Measurements from ENCODE around the gene ZBTB1.
A peak's percentile ranks its signal among the peaks of the same experiment; 100 is the strongest.

The ZBTB1 gene

DNA sequence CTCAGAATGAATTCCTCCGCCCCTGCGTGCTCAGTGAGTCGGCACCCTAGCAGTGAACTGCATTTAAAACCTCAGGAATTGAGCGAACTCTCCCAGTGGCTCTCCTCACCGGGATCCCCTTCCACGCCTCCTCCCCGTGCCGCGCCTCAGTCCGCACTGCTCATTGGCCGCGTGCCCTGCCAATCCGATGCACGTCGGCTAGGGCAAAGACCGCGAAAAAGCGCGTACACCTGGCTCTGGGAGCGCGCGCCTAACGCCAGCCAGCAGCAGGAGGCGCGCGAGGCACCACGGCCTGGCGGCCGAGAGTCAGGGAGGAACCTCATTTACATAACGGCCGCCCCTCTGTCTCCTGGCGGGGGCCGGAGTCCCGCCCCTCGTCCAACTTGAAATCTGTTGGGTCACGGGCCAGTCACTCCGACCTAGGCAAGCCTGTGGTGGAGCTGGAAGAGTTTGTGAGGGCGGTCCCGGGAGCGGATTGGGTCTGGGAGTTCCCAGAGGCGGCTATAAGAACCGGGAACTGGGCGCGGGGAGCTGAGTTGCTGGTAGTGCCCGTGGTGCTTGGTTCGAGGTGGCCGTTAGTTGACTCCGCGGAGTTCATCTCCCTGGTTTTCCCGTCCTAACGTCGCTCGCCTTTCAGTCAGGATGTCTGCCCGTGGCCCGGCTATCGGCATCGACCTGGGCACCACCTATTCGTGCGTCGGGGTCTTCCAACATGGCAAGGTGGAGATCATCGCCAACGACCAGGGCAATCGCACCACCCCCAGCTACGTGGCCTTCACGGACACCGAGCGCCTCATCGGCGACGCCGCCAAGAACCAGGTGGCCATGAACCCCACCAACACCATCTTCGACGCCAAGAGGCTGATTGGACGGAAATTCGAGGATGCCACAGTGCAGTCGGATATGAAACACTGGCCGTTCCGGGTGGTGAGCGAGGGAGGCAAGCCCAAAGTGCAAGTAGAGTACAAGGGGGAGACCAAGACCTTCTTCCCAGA lies 35.9 kb downstream of the ZBTB1 start, which contains the start of gene HSPA2:
Gene HSPA2, plus strand, starts transcription at position 534 of the 995 bp plus-strand sequence. Its CDS starts 109 bp downstream, at position 643.
- Histone ChIP-seq H3K27ac (ENCODE audit: low read length) (peak within 1 kb of the TSS; percentile 86), H3K9ac (ENCODE audit: low read length) (peak within 1 kb of the TSS; percentile 88), H3K27me3 (ENCODE audit: control insufficient read depth, insufficient read depth, low read length) (no peaks in the 10 kb centered on the region), H3K9me3 (ENCODE audit: control insufficient read depth, low read depth, low read length) (peaks cover 3% of the 10 kb centered on the region), H3K4me3 (ENCODE audit: low read length) (peak within 1 kb of the TSS; percentile 76), H3K36me3 (ENCODE audit: control insufficient read depth, low read depth, low read length) (no peaks in the 10 kb centered on the region), H3K4me1 (ENCODE audit: control insufficient read depth, low read depth, low read length) (peaks cover 15% of the 10 kb centered on the region)

DNA sequence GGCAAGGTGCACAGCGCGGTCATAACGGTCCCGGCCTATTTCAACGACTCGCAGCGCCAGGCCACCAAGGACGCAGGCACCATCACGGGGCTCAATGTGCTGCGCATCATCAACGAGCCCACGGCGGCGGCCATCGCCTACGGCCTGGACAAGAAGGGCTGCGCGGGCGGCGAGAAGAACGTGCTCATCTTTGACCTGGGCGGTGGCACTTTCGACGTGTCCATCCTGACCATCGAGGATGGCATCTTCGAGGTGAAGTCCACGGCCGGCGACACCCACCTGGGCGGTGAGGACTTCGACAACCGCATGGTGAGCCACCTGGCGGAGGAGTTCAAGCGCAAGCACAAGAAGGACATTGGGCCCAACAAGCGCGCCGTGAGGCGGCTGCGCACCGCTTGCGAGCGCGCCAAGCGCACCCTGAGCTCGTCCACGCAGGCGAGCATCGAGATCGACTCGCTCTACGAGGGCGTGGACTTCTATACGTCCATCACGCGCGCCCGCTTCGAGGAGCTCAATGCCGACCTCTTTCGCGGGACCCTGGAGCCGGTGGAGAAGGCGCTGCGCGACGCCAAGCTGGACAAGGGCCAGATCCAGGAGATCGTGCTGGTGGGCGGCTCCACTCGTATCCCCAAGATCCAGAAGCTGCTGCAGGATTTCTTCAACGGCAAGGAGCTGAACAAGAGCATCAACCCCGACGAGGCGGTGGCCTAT lies 36.8 kb downstream of the ZBTB1 start:
- Histone ChIP-seq H3K27ac (ENCODE audit: low read length) (no peak overlapping the region), H3K9me3 (ENCODE audit: control insufficient read depth, low read depth, low read length) (peaks cover 3% of the 10 kb centered on the region), H3K4me1 (ENCODE audit: control insufficient read depth, low read depth, low read length) (peaks cover 19% of the 10 kb centered on the region), H3K4me3 (ENCODE audit: low read length) (no peak overlapping the region), H3K36me3 (ENCODE audit: control insufficient read depth, low read depth, low read length) (no peaks in the 10 kb centered on the region), H3K27me3 (ENCODE audit: control insufficient read depth, insufficient read depth, low read length) (no peaks in the 10 kb centered on the region), H3K9ac (ENCODE audit: low read length) (no peak overlapping the region)

DNA sequence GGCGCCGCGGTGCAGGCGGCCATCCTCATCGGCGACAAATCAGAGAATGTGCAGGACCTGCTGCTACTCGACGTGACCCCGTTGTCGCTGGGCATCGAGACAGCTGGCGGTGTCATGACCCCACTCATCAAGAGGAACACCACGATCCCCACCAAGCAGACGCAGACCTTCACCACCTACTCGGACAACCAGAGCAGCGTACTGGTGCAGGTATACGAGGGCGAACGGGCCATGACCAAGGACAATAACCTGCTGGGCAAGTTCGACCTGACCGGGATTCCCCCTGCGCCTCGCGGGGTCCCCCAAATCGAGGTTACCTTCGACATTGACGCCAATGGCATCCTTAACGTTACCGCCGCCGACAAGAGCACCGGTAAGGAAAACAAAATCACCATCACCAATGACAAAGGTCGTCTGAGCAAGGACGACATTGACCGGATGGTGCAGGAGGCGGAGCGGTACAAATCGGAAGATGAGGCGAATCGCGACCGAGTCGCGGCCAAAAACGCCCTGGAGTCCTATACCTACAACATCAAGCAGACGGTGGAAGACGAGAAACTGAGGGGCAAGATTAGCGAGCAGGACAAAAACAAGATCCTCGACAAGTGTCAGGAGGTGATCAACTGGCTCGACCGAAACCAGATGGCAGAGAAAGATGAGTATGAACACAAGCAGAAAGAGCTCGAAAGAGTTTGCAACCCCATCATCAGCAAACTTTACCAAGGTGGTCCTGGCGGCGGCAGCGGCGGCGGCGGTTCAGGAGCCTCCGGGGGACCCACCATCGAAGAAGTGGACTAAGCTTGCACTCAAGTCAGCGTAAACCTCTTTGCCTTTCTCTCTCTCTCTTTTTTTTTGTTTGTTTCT lies 37.6 kb downstream of the ZBTB1 start:
- peaks cover 3% of the 10 kb centered on the region for H3K9me3 ChIP-seq (ENCODE audit: control insufficient read depth, low read depth, low read length)
- H3K4me3 ChIP-seq (ENCODE audit: low read length), result no peak overlapping the region
- no peak overlapping the region for H3K9ac ChIP-seq (ENCODE audit: low read length)
- H3K27ac ChIP-seq (ENCODE audit: low read length), result no peak overlapping the region
- peaks cover 19% of the 10 kb centered on the region for H3K4me1 ChIP-seq (ENCODE audit: control insufficient read depth, low read depth, low read length)
- H3K36me3 ChIP-seq (ENCODE audit: control insufficient read depth, low read depth, low read length), result no peaks in the 10 kb centered on the region
- no peaks in the 10 kb centered on the region for H3K27me3 ChIP-seq (ENCODE audit: control insufficient read depth, insufficient read depth, low read length)

DNA sequence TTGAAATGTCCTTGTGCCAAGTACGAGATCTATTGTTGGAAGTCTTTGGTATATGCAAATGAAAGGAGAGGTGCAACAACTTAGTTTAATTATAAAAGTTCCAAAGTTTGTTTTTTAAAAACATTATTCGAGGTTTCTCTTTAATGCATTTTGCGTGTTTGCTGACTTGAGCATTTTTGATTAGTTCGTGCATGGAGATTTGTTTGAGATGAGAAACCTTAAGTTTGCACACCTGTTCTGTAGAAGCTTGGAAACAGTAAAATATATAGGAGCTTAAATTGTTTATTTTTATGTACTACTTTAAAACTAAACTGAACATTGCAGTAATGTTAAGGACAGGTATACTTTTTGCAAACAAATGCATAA lies 38.2 kb downstream of the ZBTB1 start:
- peak overlapping the region; percentile 25 for H3K4me3 ChIP-seq (ENCODE audit: low read length)
- H3K27me3 ChIP-seq (ENCODE audit: control insufficient read depth, insufficient read depth, low read length), result no peaks in the 10 kb centered on the region
- H3K9ac ChIP-seq (ENCODE audit: low read length), result no peak overlapping the region
- H3K9me3 ChIP-seq (ENCODE audit: control insufficient read depth, low read depth, low read length), result peaks cover 3% of the 10 kb centered on the region
- no peaks in the 10 kb centered on the region for H3K36me3 ChIP-seq (ENCODE audit: control insufficient read depth, low read depth, low read length)
- H3K27ac ChIP-seq (ENCODE audit: low read length), result no peak overlapping the region
- H3K4me1 ChIP-seq (ENCODE audit: control insufficient read depth, low read depth, low read length), result peaks cover 19% of the 10 kb centered on the region

DNA sequence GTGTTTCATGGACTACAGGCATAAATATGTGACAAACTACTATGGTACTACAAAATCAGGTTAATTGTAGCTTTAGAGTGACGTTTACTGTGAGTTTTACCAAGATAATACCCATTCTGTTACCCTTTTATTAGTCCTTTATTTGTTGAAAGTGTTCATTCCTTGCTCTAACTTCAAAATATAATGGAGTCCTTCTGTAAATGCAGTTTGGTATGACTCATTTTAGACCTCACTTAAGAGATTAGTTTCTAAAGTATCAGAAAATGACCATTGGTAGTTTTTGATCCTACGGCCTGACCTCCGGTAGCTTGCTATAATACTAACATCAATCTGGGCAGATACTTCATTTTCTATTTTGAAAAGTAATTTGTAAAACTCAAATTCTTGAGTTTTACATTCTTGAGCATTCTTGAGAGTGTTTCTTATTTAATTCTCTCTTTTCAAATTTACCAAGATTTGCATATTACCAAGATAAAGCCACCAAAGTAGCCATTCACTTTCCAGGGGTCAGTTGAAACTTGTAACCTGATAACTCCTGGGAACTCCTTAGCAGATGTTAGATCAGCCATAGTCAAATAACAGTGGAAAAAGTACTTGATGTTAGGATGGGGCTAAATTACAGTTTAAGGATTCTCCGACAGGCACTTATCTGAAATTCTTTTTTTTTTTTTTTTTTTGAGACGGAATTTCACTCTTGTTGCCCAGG lies 40.2 kb downstream of the ZBTB1 start:
- Histone ChIP-seq H3K4me1 (ENCODE audit: control insufficient read depth, low read depth, low read length) (peaks cover 21% of the 10 kb centered on the region), H3K9me3 (ENCODE audit: control insufficient read depth, low read depth, low read length) (peaks cover 3% of the 10 kb centered on the region), H3K27ac (ENCODE audit: low read length) (no peak overlapping the region), H3K27me3 (ENCODE audit: control insufficient read depth, insufficient read depth, low read length) (peaks cover 14% of the 10 kb centered on the region), H3K4me3 (ENCODE audit: low read length) (peak overlapping the region; percentile 28), H3K9ac (ENCODE audit: low read length) (no peak overlapping the region), H3K36me3 (ENCODE audit: control insufficient read depth, low read depth, low read length) (no peaks in the 10 kb centered on the region)

DNA sequence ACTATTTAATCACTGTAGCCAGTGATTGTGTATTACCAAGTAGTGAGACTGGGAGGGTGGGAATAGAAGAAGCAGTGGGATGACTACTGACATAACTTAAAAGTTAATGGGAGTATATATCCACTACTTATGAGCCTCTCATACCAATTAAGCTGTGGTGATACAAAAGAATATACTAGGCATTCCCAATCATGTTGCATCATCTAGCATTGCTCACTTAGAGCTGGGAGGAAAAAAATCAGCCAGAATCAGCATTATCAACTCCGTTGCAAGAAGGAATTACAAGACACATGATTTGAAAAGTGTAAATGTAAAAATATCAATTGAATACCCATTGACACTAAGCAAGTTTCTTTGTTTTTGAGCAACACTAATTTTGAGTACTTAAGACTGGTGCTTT lies 44.4 kb downstream of the ZBTB1 start:
- Histone ChIP-seq H3K9me3 (ENCODE audit: control insufficient read depth, low read depth, low read length) (no peaks in the 10 kb centered on the region), H3K36me3 (ENCODE audit: control insufficient read depth, low read depth, low read length) (no peaks in the 10 kb centered on the region), H3K27me3 (ENCODE audit: control insufficient read depth, insufficient read depth, low read length) (peaks cover 35% of the 10 kb centered on the region), H3K9ac (ENCODE audit: low read length) (no peak overlapping the region), H3K4me3 (ENCODE audit: low read length) (no peak overlapping the region), H3K4me1 (ENCODE audit: control insufficient read depth, low read depth, low read length) (peaks cover 24% of the 10 kb centered on the region), H3K27ac (ENCODE audit: low read length) (no peak overlapping the region)

DNA sequence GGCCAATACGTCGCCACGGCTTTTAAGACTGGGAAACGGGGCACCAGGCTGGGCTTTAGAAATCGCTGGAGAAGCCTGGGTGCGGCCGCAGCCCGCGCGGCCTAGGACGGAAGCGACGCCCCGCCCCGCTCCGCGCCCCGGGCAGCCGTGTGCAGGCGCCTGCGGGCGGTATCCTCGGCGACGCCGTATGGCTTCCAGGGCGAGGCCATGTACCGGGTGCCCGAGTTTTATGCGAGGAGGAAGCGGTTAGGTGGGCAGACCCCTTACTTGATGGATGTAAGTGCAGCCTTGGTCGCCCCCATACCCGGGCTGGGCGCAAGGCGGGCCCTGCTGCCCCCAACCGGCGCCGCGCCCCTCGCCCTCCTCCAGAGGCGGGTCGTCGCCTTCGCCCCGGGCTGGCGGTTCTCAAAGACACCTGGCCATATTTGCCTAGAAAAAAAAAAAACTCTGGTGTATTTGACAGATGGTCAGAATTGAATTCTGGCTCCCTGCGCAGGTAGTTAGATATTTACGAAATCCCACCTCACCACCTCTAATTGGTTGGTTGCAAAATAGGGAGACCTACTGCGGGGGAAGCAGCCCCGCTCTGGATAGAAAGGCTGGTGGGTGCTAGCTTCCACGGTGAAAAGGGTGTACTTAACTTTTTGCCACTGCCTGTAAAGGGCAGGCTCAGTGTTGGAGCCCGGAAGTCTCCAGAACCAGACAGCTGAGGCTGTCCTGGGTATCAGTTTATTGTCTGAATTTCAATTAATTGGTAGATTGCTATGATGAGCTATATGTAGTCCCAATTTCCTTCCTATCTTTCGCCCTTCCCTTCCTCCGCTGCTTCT lies 45.4 kb downstream of the ZBTB1 start, which contains the start of gene PPP1R36:
Gene PPP1R36, plus strand, starts transcription at position 171 of the 830 bp plus-strand sequence. Its CDS starts 37 bp downstream, at position 208.
- no peak within 1 kb of the TSS for H3K9ac ChIP-seq (ENCODE audit: low read length)
- no peak within 1 kb of the TSS for H3K27ac ChIP-seq (ENCODE audit: low read length)
- H3K9me3 ChIP-seq (ENCODE audit: control insufficient read depth, low read depth, low read length), result no peaks in the 10 kb centered on the region
- peak within 1 kb of the TSS; percentile 64 for H3K4me3 ChIP-seq (ENCODE audit: low read length)
- peaks cover 14% of the 10 kb centered on the region for H3K4me1 ChIP-seq (ENCODE audit: control insufficient read depth, low read depth, low read length)
- no peaks in the 10 kb centered on the region for H3K36me3 ChIP-seq (ENCODE audit: control insufficient read depth, low read depth, low read length)
- H3K27me3 ChIP-seq (ENCODE audit: control insufficient read depth, insufficient read depth, low read length), result peaks cover 35% of the 10 kb centered on the region

DNA sequence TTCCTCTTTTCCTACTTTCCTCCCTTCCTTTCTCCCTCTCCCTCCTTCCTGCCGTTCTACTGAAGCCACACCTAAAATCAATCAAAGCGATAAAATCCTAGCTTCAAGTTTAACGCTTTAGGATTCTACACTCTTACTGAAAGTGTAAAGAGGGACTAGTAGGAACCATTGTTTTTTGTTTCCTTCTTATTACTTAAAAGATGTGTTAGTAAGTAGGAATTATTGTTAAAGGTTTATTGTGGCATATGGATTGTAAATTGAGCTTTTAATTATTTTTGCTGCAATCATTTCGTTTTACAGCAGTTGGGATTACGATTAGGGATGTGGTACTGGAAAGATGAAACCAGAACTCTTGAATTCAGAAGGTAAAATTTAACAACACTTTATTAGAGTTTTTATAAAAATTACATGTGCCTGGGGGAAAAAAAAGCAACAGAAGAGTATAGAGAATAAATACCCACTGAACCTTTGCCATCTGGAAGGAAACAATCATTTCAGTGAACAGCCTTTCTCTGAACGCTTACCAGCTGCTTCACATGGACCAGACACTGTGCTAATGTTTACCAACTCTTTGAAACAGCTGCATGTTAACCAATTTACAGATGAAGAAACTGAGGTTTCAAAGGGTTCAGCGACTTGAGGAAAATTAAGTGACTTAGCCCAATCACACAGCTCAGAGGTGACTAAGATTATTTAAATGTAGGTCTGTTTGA lies 46.2 kb downstream of the ZBTB1 start:
- peaks cover 12% of the 10 kb centered on the region for H3K4me1 ChIP-seq (ENCODE audit: control insufficient read depth, low read depth, low read length)
- H3K4me3 ChIP-seq (ENCODE audit: low read length), result peak overlapping the region; percentile 64
- H3K27me3 ChIP-seq (ENCODE audit: control insufficient read depth, insufficient read depth, low read length), result peaks cover 35% of the 10 kb centered on the region
- H3K27ac ChIP-seq (ENCODE audit: low read length), result no peak overlapping the region
- no peaks in the 10 kb centered on the region for H3K9me3 ChIP-seq (ENCODE audit: control insufficient read depth, low read depth, low read length)
- no peaks in the 10 kb centered on the region for H3K36me3 ChIP-seq (ENCODE audit: control insufficient read depth, low read depth, low read length)
- no peak overlapping the region for H3K9ac ChIP-seq (ENCODE audit: low read length)

DNA sequence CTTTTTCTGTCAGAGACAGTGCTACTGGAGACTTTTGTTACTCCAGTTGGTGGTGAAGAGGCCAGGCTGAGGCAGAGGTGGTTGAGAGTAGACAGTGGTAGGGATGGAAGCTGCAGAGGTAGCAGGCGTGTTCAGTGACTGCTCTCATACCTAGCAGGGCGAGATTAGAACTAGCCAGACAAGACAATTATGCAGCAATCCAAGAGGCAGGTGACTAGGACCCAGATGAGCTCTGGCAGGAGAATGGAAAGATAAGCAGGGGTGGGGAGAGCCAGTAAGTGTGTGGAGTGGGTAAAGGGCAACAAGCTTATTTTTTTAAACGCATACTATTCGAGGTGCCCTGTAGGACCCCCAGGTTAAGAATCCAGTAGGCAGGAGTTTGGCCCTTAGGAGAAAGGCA lies 50.0 kb downstream of the ZBTB1 start:
- Histone ChIP-seq H3K27me3 (ENCODE audit: control insufficient read depth, insufficient read depth, low read length) (peaks cover 23% of the 10 kb centered on the region), H3K36me3 (ENCODE audit: control insufficient read depth, low read depth, low read length) (no peaks in the 10 kb centered on the region), H3K9ac (ENCODE audit: low read length) (no peak overlapping the region), H3K4me1 (ENCODE audit: control insufficient read depth, low read depth, low read length) (peaks cover 5% of the 10 kb centered on the region), H3K4me3 (ENCODE audit: low read length) (no peak overlapping the region), H3K27ac (ENCODE audit: low read length) (no peak overlapping the region), H3K9me3 (ENCODE audit: control insufficient read depth, low read depth, low read length) (no peaks in the 10 kb centered on the region)
